Small intestine (tissue), 7 donors: ENCODE results near the gene NSRP1. TPM values are rescaled to one million over a fixed set of nuclear protein-coding genes. Genes with fewer than 3 reads are reported as not detected.
"Not testable (repeated sequence)": the region's sequence is repeated elsewhere in the genome, so short reads cannot be mapped to it uniquely, and the experiment has no call there.

ENCODE experiments used
- DNase-seq, 2 donors: peaks; one replicate each; pipeline versions ENCODE4 v3.0.0 to v3.0.0-alpha.2; 2013
- FAIRE-seq: peaks from 2 replicates; lab custom pipeline; 2012; peaks lifted over from hg19 to GRCh38; lab: Jason Lieb, UNC
- H3K27ac ChIP-seq, 3 donors: one replicate each; pipeline ENCODE4 v1.5.1; 2013; ENCODE audit warnings: low read length in 2 of 3, mild to moderate bottlenecking in 2 of 3, control low read depth in 1 of 3, inconsistent platforms in 1 of 3, low read depth in 1 of 3, moderate library complexity in 1 of 3
- H3K27me3 ChIP-seq, 3 donors: one replicate each; pipeline ENCODE4 v1.6.1; 2013; ENCODE audit warnings: low read length in 3 of 3, inconsistent platforms in 1 of 3; ENCODE audit not compliant: control insufficient read depth in 3 of 3, insufficient read depth in 3 of 3
- H3K36me3 ChIP-seq, 3 donors: one replicate each; pipeline ENCODE4 v1.6.1; 2013; ENCODE audit warnings: low read length in 3 of 3, inconsistent platforms in 1 of 3, low read depth in 1 of 3, mild to moderate bottlenecking in 1 of 3, moderate library complexity in 1 of 3; ENCODE audit not compliant: control insufficient read depth in 3 of 3, insufficient read depth in 2 of 3
- H3K4me1 ChIP-seq, 3 donors: one replicate each; pipeline ENCODE4 v1.6.1; 2013; ENCODE audit warnings: low read length in 2 of 3, inconsistent platforms in 1 of 3, low read depth in 1 of 3, mild to moderate bottlenecking in 1 of 3, moderate library complexity in 1 of 3; ENCODE audit not compliant: control insufficient read depth in 3 of 3, insufficient read depth in 2 of 3
- H3K4me3 ChIP-seq, 3 donors: one replicate each; pipeline ENCODE4 v1.5.1; 2013; ENCODE audit warnings: low read length in 3 of 3, control low read depth in 1 of 3, inconsistent platforms in 1 of 3, low read depth in 1 of 3, mild to moderate bottlenecking in 1 of 3, moderate library complexity in 1 of 3
- H3K9me3 ChIP-seq, 2 donors: one replicate each; pipeline ENCODE4 v1.6.1; 2013; ENCODE audit warnings: low read depth in 1 of 2, low read length in 1 of 2; ENCODE audit not compliant: control insufficient read depth in 2 of 2, insufficient read depth in 1 of 2
- WGBS, 3 donors: extraction: QIAGEN DNeasy Blood & Tissue Kit; methylation state at CpG; one replicate each; pipeline ENCODE4 v1.1.7; 2013; 5-methylcytosine and 5-hydroxymethylcytosine counted together
- polyA plus RNA-seq, 4 donors: library from polyadenylated mRNA; stranded (reverse) in 3 of 4; unstranded in 1 of 4; fragments of 200-250 nt in 3 of 4; fragments of 120-200 nt in 1 of 4; gene quantifications; one replicate each; pipeline versions ENCODE4 v1.2.1 to v1.2.3, GENCODE V29; 2013
- donor health status: healthy with polysubstance abuse.
- donor health status: control.
- donor health status: control.
- donor health status: Bipolar disorder and iron deficiency.
- donor health status: healthy.

The NSRP1 gene
- polyA plus RNA-seq, 4 donors: 22.1 to 30.0 (median 26.4) TPM

- not testable (repeated sequence) for DNase-seq, H3K27ac ChIP-seq, H3K9me3 ChIP-seq, H3K4me3 ChIP-seq, H3K36me3 ChIP-seq, H3K4me1 ChIP-seq, FAIRE-seq
- 91 to 96% (median 92%) methylated on average over 3 of the region's 3 CpGs for WGBS, 3 donors
- peaks cover 0 to 11% (median 0%) of the 10 kb centered on the region in 3 donors for H3K27me3 ChIP-seq
Measured at GRCh38 chr17:30087431-30087830, 29.2 kb upstream of the NSRP1 start.

DNA sequence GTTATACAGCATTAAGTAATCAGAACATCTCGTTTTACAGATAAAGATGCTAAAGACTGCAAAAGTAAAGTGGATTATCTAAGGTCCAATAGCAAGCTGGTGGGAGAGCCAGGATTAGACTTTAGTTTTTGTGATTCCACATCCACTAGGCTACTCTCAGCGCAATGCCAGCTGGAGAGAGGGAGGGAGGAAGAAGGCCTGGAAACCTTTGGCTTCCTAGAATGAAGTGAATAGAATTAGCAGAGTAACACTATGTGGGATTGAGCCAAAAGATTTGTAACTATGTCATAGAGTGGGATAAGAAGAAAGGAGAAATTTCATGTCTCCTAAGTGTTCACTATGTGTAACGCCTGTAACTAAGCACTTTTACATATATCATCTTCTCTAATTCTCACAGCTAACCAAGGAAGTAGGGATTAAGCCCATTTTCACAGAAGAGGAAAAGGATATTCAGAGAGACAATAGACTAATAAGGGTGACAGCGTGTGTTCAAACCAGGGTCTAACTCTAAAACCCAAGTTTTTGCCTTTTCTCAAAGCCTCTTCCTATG, 25.4 kb upstream of the NSRP1 start:
- no peaks in the 10 kb centered on the region for H3K9me3 ChIP-seq
- no peak for DNase-seq

DNA sequence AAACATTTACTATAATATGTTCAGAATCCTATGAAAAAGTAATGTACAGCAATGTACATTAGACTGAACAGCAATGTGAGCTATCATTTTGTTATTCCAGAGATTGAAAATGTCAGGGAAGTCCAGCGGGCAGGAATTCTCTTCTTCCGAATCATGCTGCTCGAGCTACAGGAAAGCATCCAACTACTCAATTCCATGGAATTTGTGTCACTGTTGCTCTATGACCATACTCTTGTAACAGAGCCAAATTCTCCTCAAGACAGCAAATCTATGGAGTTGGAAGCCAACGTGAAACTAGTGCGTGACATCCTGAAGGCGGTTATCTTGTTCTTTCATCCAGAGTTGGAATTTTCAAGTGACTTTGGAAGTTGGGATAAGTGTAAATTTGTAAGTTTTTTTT, 24.8 kb upstream of the NSRP1 start:
- Histone ChIP-seq H3K4me3 (no peak overlapping the region), H3K36me3 (no peaks in the 10 kb centered on the region), H3K27me3 (peaks cover 0 to 11% (median 0%) of the 10 kb centered on the region in 3 donors), H3K4me1 (no peaks in the 10 kb centered on the region), H3K27ac (no peak overlapping the region), H3K9me3 (no peaks in the 10 kb centered on the region)
- WGBS, 3 donors: 54 to 73% (median 73%) methylated on average over 6 of the region's 6 CpGs
- no peak for FAIRE-seq
- no peak for DNase-seq

More for the DNA sequence above, 25.4 kb upstream of the NSRP1 start:
- H3K36me3 ChIP-seq: no peaks in the 10 kb centered on the region
- H3K27ac ChIP-seq: no peak overlapping the region
- FAIRE-seq: no peak
- no peak overlapping the region for H3K4me3 ChIP-seq
- no peaks in the 10 kb centered on the region for H3K4me1 ChIP-seq
- H3K27me3 ChIP-seq: peaks cover 0 to 11% (median 0%) of the 10 kb centered on the region in 3 donors
- WGBS, 3 donors: 69 to 81% (median 78%) methylated on average over 4 of the region's 4 CpGs

DNA sequence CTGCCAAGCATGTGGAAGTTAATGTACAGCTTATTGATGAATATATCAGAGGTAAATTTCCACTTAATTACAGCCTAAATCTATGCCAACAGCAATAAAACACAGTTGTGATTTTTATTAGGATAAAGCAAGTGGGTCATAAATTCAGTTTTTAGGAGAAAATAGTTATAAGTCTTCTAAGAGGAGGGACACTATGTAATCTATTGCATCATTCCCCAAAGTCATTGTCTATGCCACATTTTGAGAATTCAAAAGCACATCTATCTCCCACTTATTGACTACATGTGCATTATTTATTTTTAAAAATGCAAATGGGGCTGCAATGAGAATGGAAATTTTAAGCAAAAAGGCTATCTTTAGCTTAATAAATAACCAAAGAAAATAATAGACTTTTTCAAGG, 23.7 kb upstream of the NSRP1 start:
- Histone ChIP-seq H3K4me3 (no peak overlapping the region), H3K36me3 (no peaks in the 10 kb centered on the region), H3K9me3 (no peaks in the 10 kb centered on the region), H3K4me1 (no peaks in the 10 kb centered on the region), H3K27me3 (peaks cover 0 to 11% (median 0%) of the 10 kb centered on the region in 3 donors), H3K27ac (no peak overlapping the region)
- DNase-seq (no peak), FAIRE-seq (no peak)

DNA sequence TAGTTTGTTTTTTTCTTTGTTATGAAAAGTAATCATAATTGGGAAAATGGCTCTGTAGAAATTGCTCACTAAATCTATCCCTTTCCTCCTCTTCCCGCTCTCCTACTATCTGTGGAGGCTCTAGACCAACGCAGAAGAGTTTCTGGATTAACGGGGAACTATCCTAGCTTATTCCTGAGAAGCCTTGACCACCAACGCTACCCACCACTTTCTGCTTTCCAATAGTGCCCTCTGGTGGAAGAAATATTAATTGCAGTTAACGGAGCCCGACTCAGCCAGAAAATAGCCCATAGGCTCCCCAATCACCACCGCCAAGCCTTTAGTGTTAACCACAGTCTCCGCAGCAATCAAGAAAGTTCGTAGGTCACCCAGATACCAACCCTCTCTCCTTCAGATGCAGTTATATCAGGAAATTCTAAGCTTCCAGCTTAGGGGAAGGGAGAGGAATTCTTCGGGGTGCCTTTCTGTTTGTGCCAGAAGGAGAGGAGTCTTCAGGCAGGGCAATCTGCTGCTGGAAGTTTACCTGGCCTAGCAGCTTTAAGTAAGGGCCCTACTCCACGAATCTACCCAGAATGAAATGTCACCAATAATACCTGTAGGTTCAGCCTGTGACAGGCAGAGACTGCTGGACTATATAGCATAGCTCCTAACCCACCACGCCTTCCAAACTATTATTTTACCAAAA, 23.0 kb upstream of the NSRP1 start:
- H3K36me3 ChIP-seq: no peaks in the 10 kb centered on the region
- 10 to 17% (median 14%) methylated on average over 12 of the region's 12 CpGs for WGBS, 3 donors
- peaks cover 0 to 11% (median 0%) of the 10 kb centered on the region in 3 donors for H3K27me3 ChIP-seq
- no peak overlapping the region for H3K27ac ChIP-seq
- FAIRE-seq: no peak
- H3K4me3 ChIP-seq: no peak overlapping the region
- no peaks in the 10 kb centered on the region for H3K4me1 ChIP-seq
- H3K9me3 ChIP-seq: no peaks in the 10 kb centered on the region
- DNase-seq: peak; percentile 64 to 73

DNA sequence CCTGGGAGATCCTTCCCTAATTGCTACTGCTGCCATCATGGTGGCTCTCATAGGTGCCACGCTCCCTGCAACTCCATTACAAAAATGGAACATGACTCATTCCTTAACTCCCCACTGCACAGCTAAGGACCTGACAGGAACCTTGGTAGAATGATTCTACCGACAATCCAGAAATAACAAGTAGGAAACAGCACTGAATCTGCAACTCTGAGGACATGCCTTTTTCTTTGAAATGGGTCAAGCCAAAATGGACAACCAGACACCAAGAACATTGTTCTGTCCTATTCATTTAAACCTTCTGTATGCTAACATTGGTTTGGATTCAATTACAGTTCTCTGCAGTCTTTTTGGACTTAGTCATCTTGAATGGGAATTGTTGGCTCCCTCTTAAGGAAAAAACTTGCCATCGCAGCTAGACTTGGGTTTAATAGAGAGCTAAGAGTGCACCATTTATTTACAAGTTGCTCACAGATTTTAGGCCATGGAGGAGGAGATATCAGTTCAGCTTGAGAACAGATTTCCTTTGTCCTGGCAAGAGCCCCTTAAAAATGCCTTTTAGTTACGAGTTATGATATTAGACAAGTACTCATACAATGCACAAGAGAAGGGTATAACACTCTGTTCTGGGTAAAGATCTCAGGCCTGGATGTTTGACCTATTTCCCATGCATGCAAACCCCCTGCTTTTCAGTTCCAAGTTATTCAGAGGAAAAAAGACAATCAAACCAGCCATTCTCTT, 20.9 kb upstream of the NSRP1 start:
- no peaks in the 10 kb centered on the region for H3K4me1 ChIP-seq
- no peaks in the 10 kb centered on the region for H3K9me3 ChIP-seq
- WGBS, 3 donors: 45 to 54% (median 53%) methylated on average over 4 of the region's 4 CpGs
- H3K4me3 ChIP-seq: no peak overlapping the region
- H3K27ac ChIP-seq: no peak overlapping the region
- FAIRE-seq (no peak), DNase-seq (peak; percentile 42 to 59)
- no peaks in the 10 kb centered on the region for H3K27me3 ChIP-seq
- no peaks in the 10 kb centered on the region for H3K36me3 ChIP-seq

DNA sequence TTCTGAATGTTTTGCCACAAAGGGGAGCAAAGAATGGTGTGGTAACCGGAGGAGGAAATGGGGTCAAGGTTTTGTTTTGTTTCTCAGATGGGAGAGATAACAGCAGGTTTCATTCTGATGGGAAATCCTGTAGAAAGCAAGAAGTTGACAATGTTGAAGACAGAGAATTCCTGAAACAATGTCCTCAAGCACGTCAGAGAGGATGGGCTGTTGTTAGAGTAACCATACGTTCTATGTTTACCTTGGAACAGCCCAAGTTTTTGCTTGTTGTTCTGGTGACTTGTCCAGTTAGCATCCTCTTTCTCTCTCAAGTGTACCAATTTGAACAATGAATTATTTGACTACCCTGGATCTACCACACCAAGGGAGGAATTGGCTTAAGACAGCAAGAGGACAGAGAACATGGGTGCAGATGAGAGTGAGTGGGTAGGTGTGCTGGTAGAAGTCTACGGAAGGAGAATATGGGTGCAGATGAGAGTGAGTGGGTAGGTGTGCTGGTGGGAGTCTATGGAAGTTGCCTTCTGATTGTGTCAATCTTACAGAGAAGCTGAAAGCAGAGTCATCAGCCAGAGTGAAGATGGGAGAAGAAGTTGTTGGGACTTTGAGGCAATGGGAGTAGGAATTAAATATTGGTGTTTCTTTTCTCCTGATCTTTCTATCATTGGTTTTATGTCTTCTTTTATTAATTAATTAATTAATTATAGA, 14.8 kb upstream of the NSRP1 start:
- DNase-seq (no peak), FAIRE-seq (no peak)
- Histone ChIP-seq H3K4me3 (no peak overlapping the region), H3K4me1 (no peaks in the 10 kb centered on the region), H3K9me3 (no peaks in the 10 kb centered on the region), H3K27me3 (peaks cover 0 to 3% (median 0%) of the 10 kb centered on the region in 3 donors), H3K27ac (no peak overlapping the region), H3K36me3 (no peaks in the 10 kb centered on the region)
- WGBS, 3 donors: 52 to 55% (median 52%) methylated on average over 4 of the region's 4 CpGs

GRCh38 chr17:30103921-30104320, 12.7 kb upstream of the NSRP1 start:
- H3K36me3 ChIP-seq: no peaks in the 10 kb centered on the region
- FAIRE-seq: no peak

More at GRCh38 chr17:30103921-30104320, 12.7 kb upstream of the NSRP1 start:
- Histone ChIP-seq H3K4me1 (no peaks in the 10 kb centered on the region), H3K4me3 (no peak overlapping the region), H3K27ac (no peak overlapping the region), H3K27me3 (peaks cover 0 to 3% (median 0%) of the 10 kb centered on the region in 3 donors), H3K9me3 (no peaks in the 10 kb centered on the region)
- WGBS, 3 donors: 79 to 96% (median 95%) methylated on average over 1 of the region's 1 CpG
- DNase-seq: no peak
